Aorta (tissue), 4 donors: Measurements from ENCODE around the gene TENM4. TPM values are rescaled to one million over a fixed set of nuclear protein-coding genes. Genes with fewer than 3 reads are reported as not detected.

ENCODE experiments used
- microRNA-seq, 2 donors: library from miRNA; unstranded; fragments of <30 nt; microRNA quantifications; one replicate each; pipeline ENCODE4 v1.2.0, GENCODE V29; 2020
- polyA plus RNA-seq, 2 donors: library from polyadenylated mRNA; stranded (reverse); fragments of 200-250 nt; gene quantifications; one replicate each; pipeline ENCODE4 v1.2.3, GENCODE V29; 2013
- total RNA-seq, 2 donors: library from RNA; stranded (reverse); fragmentation: NEBNext Ultra II Directional; extraction: Animal tissue kit (Norgen Biotek cat#: 25700); gene quantifications; one replicate each; pipeline ENCODE4 v1.2.1, GENCODE V29; 2021
- donor health status: healthy with polysubstance abuse.
- donor health status: Bipolar disorder and iron deficiency.
- donor health status: DM: no; HTN: no; CAD: no.
- donor health status: DM: yes; HTN: yes; CAD: no.

Gene TENM4
- total and polyA plus RNA-seq, 4 donors = 0.20 to 9.1 (median 2.5) TPM

Small RNA genes within 50 kb of the gene (microRNA-seq; reads per million reads assigned to microRNA genes)
- gene MIR5579 (0 to 0.99 reads per million in 2 donors), gene MIR708 (233 to 352 reads per million in 2 donors)
